Chondrocyte (in vitro differentiated cells): ENCODE results near the gene CDC42EP4. TPM values are rescaled to one million over a fixed set of nuclear protein-coding genes. Genes with fewer than 3 reads are reported as not detected.

Experiments used
- DNase-seq: peaks from one replicate; pipeline ENCODE4 v3.0.0; 2021; ENCODE audit warnings: mixed read lengths, low spot score
- H3K27ac Mint-ChIP-seq: one replicate; pipeline ENCODE4 v1.8.0; 2021; ENCODE audit warnings: mild to moderate bottlenecking, moderate library complexity, mixed read lengths; ENCODE audit not compliant: unreplicated experiment
- H3K27me3 Mint-ChIP-seq: 2 replicates; pipeline ENCODE4 v1.8.0; 2021; ENCODE audit warnings: low read depth, mixed read lengths
- H3K36me3 Mint-ChIP-seq: 2 replicates; pipeline ENCODE4 v1.8.0; 2021; ENCODE audit warnings: low read depth, mixed read lengths
- H3K4me1 Mint-ChIP-seq: 2 replicates; pipeline ENCODE4 v1.8.0; 2021; ENCODE audit warnings: low read depth, mild to moderate bottlenecking, mixed read lengths
- H3K4me3 Mint-ChIP-seq: one replicate; pipeline ENCODE4 v1.8.0; 2021; ENCODE audit warnings: mild to moderate bottlenecking, moderate library complexity, mixed read lengths; ENCODE audit not compliant: unreplicated experiment
- H3K9me3 Mint-ChIP-seq: 2 replicates; pipeline ENCODE4 v1.8.0; 2021; ENCODE audit warnings: low read depth, mixed read lengths
- CTCF ChIP-seq: fragments of 200-600 bp; sonication (generic); IDR thresholded peaks from 2 replicates; pipeline ENCODE4 v1.5.0; 2021; ENCODE audit warnings: antibody characterized with exemption, mild to moderate bottlenecking, moderate library complexity
- total RNA-seq: library from RNA; stranded (reverse); gene quantifications from 3 replicates; pipeline ENCODE4 v1.2.1, GENCODE V29; 2021

CDC42EP4 gene
- total RNA-seq, 1 donor from 2014 or later, result 10.5 TPM

- Mint-ChIP-seq H3K27me3 (no peaks in the 10 kb centered on the region), H3K36me3 (peaks cover 5% of the 10 kb centered on the region), H3K4me3 (no peak overlapping the region), H3K4me1 (peaks cover 19% of the 10 kb centered on the region), H3K9me3 (no peaks in the 10 kb centered on the region), H3K27ac (no peak overlapping the region)
- TF ChIP-seq CTCF, result no peak
- DNase-seq, result no peak
Measured at GRCh38 chr17:73348018-73348828, 36.4 kb upstream of the CDC42EP4 start.

DNA sequence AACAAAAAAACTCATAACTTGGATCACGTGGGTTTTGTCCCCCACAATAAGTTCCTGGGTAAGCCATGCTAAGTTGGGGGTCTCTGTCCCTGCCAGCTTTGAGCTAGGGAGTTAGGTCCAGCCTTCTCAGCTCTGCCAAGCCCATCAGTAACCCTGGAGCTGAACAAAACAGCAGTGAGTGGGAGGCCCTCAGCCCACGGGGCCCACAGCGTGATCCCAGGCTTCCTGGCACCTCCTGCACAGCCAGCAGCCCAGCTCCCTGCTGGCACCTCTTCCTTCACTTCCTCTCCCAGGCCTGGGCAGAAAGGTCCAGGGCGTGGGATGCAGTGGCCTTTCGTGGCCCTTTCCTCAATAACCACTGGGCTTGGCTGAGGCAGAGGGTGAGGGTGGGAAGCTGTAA lies 35.5 kb upstream of the CDC42EP4 start:
- H3K4me1 Mint-ChIP-seq, result peaks cover 26% of the 10 kb centered on the region
- no peak for DNase-seq
- H3K4me3 Mint-ChIP-seq, result no peak overlapping the region
- no peaks in the 10 kb centered on the region for H3K27me3 Mint-ChIP-seq
- H3K27ac Mint-ChIP-seq, result no peak overlapping the region
- H3K36me3 Mint-ChIP-seq, result peaks cover 5% of the 10 kb centered on the region
- TF ChIP-seq CTCF, result no peak
- H3K9me3 Mint-ChIP-seq, result no peaks in the 10 kb centered on the region

- Mint-ChIP-seq H3K27me3 (no peaks in the 10 kb centered on the region), H3K4me3 (no peak overlapping the region), H3K4me1 (peaks cover 33% of the 10 kb centered on the region), H3K36me3 (no peaks in the 10 kb centered on the region), H3K9me3 (no peaks in the 10 kb centered on the region), H3K27ac (no peak overlapping the region)
- DNase-seq, result no peak
- TF ChIP-seq CTCF, result no peak
Measured at GRCh38 chr17:73346501-73347162, 34.8 kb upstream of the CDC42EP4 start.

DNA sequence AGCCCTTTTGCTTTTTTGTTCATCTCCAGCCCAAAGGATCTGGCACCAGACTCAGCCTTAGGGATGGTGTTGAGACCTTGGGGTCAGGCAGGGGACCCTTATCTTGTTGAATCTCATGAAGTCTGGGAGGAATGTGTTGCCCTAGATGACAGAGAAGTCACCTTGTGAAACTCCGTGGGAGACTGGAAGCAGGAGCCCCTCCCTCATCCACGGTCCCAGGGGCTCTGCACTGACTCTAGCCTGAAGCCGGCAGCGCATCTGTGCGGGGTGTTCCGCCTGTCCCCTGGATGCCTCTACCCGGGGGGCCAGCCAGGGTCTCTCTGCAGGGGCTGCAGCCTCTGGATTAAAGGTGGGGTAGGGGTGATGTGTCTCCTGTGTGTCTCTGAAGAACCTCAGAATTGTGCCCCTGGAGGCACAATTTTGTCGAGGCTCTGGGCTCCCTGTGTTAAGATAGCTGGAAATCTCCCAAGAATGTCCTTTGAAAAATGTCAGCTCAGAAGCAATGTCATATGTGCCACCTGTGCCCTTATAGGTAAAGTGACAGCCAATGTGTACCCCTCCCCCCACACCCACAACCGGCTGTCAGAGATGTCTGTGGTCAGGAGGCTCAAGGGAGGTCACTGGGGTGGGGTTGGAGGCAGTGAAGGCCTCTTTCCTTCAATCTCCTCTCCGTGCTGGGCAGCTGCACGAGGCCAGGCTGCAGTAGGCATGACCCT lies 32.1 kb upstream of the CDC42EP4 start:
- DNase-seq, result no peak
- Mint-ChIP-seq H3K27ac (no peak overlapping the region), H3K4me1 (peaks cover 42% of the 10 kb centered on the region)

More for the DNA sequence above, 32.1 kb upstream of the CDC42EP4 start:
- no peaks in the 10 kb centered on the region for H3K27me3 Mint-ChIP-seq
- TF ChIP-seq CTCF, result no peak
- H3K9me3 Mint-ChIP-seq, result no peaks in the 10 kb centered on the region
- H3K4me3 Mint-ChIP-seq, result no peak overlapping the region
- no peaks in the 10 kb centered on the region for H3K36me3 Mint-ChIP-seq
